GM19240 (cell line): ENCODE measurements around the gene MED13.
"Not testable (repeated sequence)": the region's sequence is repeated elsewhere in the genome, so short reads cannot be mapped to it uniquely, and the experiment has no call there.

ENCODE experiments used
- DNase-seq: peaks from one replicate; pipeline ENCODE4 v3.0.0; 2011; ENCODE audit warnings: low spot score; ENCODE audit not compliant: insufficient read length

The MED13 gene

DNA sequence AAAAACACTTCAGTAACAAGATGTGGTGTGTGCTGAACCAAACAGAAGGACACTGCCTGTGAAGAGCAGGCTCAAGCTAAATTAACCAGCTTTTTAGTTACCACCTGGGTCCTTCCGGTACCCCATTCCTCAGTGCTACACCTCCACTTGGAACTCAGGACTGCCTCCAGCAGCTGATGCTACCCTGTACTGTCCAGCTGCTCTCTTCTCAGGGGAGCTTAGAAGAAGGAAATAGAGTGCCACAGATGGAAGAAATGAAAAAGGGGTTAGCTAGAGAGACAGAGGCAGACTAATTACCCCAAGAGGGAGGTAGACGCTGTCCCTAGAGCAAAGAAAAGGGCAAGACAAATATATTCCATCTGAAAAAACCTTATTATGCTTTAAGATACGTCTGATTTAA is 5.7 kb downstream of the MED13 start:
- DNase-seq: no peak

DNA sequence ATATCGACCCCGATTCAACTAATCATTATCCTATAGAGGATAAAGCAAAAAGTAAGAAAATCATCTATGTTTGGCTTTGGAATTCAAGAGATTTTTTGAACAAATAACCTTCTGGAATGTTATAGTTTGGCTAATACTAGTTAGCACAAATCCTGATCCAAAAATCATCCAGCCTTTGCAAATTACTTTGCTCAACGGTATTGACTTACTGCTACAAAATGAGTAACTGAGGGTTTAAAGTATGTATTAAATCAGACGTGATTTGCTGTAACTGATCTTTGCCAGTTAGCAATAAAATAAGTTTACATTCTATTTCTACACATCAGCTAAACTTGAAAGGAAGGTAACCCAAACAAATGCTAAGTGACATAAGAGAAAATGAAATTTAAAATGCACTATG is 6.5 kb downstream of the MED13 start:
- DNase-seq: no peak

DNA sequence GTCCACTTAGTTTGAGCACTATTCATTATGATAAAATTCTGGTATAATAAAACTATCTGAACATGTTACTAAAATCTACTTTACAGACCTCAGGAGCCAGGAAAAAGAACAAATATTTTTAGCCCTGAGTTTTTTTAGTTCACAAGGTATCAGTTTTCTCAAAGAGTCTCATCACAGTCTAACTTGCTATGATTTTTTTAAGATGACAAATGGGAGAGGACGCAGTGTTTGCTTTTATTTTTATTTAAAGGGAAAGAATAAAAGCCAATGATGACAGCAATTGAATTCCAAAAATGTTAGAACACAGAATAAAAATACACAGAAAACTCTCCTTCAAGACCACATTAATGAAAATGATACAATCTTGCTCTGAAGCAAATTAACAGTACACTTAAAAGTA is 7.4 kb downstream of the MED13 start:
- no peak for DNase-seq

DNA sequence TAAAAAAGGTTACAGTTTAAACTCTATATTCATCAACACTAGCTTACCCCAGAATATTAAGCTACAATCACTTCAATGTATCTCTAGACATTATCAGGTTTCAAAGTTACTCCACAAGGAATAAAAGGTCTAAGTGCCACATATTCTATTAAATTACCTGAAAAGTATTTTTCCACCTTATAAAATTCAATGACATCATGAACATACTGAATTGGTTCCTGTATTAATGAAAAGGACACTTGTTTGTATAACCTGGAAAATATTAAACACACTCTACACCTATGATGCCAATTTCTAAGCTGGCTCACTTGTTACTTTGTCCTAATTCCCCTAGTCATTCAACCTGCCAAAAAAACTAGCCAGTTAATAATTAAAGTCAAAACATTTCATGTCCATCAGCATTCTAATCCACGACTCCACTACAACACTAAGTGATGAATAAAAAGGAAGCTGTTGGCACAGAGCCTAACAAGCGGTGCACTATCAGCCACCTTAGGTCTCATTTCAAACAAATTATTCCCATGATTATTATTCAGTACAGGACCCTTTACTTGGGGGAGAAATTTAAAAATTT is 12.2 kb downstream of the MED13 start:
- DNase-seq: no peak

DNA sequence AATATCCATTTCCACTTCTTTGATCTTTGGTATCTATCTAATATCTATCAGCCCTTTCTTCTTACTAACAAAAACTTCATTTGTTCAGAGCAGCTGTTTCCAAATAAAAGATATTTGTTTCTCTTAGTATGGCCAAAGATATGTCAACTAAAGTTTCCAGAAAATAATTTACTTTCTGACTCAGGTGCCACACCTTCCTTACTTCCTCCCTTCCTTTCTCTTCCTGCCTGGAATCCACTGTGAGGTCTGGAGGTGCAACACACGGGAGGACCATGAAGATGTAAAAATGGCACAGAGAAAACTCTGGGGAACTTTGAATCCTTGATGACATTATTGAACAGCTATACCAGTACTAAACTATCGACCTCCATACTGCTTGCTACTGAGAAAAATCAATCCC is 14.0 kb downstream of the MED13 start:
- DNase-seq: no peak

DNA sequence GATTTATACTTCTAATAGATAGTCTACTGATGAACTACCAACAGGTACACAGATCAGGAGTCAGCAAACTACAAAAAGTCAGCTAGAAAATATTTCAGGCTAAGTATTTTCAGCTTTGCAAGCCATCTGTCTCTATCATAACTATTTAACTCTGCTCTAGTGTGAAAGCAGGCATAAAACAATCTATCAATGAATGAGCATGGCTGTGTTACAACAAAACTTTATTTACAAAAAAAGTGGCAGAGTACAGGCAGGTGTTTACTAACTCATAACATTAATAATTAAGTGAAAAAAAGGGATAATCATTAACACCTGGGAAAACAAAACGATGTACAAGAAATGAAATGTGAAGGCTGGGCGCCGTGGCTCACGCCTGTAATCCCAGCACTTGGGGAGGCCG is 15.8 kb downstream of the MED13 start:
- DNase-seq: no peak

DNA sequence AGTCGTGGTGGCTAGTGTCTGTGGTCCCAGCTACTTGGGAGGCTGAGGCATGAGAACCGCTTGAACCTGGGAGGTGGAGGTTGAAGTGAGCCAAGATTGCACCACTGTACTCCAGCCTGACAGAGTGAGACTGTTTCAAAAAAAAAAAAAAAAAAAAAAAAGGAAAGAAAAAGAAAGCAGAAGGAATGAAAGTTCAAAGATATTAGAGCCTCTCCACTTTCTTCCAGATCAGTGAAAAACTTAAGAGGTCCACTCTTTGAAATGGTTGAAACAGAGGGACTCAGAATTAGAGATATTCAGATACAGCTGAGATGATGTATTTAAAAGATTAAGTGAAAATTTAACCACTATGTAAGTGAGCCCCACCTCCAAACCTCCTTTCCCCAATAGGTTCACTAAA is 16.8 kb downstream of the MED13 start:
- DNase-seq: no peak

DNA sequence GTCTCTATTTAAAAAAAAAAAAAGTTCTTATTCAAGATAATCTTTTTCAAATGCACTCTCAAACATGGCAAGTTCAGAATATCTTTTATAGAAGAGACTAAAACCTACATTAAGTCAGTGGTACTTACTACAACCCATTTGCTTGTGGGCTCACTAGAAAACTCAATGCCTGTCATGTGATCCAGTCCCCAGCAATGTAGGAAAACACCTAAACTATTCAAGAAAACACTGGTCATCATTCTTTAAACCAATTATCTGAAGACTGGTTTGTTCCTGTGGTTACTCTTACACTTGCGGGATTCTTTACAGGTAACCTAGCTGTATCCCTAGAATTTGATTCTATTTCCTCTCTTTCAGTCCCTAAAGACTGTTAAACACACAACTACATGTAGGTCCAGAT is 19.6 kb downstream of the MED13 start:
- no peak for DNase-seq

DNA sequence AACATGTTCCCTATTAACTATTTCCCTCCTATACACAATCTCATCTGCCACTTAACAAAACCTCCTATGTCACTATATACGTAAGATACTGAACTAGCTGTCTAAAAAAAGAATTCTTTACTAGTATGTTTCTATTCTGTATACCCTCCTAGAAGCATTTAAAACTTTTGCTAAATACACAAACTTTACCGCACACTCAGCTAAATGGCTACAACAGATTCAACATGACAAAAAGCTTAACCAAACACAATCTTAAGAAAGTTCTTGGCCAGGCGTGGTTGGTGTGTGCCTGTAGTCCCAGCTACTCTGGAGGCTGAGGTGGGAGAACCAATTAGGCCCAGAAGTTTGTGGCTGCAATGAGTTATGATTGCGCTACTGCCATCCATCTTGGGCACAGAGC is 20.0 kb downstream of the MED13 start:
- DNase-seq: no peak

DNA sequence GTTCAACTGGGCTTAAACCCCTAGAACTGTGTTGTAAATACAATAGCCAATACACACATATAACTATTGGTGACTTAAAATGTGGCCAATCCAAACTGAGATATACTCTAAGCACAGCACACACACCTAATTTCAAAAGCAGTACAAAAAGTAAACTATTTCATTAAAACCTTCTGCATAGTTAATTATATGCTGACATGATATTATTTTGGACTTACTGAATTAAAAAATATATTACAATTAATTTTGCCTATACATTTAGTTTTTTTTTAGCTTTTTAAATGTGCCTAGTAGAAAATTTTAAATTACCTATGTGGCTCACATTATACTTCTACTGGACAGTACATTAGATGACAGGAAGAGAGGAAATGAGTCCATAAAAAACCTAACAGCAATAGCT is 21.5 kb downstream of the MED13 start:
- no peak for DNase-seq

DNA sequence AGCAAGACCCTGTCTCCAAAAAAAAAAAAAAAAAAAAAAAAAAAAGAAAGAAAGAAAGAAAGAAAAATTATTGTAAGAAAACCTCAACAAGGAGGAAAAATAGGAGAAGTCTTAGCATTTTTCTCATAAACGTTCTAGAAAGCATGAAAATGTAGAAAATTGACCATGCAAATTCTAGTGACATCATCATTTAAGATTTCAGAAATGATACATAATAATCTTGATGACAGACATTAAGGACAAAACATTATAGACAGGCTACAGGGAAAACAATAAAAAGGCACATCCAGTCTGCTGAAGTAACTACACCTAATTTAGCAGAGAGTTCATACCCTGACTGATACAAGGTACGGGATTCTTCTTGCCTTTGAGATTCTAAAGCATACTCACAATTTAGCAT is 21.9 kb downstream of the MED13 start:
- DNase-seq: no peak

DNA sequence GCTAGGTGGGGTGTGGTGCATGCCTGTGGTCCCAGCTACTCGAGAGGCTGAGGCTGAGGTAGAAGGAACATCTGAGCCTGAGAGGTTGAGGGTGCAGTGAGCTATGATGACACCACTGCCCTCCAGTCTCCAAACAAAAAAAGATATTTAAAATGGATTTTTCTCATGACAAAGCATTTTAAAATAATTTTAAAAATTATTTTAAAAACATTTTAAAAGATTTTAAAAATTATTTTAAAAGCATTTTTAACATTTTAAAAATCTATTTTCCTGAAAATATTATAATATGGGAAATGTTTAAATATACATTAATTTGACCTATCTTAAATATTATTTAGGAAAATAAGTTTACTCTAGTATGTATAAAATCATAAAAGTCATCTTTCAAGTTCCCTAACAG is 26.8 kb downstream of the MED13 start:
- DNase-seq: no peak

DNA sequence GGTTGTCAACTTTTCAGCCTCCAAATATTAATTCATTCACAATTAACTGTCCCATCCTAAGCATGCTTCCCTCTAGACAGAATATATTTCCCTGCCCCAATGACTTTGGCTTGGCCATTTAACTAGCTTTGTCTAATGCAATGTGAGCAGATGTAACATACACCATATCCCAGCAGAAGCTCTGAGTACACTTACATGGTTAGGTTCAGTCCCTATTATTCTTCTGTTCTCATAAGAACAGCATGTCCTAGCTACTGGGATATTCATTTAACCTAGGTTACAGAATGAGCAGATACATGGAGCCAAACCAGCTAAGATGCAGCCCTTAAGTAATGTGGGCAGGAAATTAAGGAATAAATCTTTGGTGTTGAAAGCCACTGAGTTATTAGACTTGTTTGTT is 31.8 kb downstream of the MED13 start:
- no peak for DNase-seq

DNA sequence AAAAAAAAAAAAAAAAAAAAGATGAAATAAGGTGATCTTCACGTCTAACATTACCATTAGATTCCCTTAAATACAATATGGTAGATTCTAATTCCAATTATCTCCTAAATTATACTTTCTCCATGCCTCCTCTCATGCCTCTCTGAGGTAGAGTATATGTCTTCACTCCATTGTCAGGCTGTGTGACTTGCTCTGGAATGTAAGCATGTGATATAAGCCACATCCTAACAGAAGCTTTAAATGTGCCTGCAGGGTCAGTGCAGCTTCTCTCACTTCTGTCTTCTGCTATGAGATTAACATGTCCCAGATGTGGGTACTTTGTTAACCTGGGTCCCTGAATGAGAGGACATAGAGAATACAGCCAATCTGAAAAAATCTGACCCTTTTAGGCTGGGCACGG is 32.6 kb downstream of the MED13 start:
- no peak for DNase-seq

DNA sequence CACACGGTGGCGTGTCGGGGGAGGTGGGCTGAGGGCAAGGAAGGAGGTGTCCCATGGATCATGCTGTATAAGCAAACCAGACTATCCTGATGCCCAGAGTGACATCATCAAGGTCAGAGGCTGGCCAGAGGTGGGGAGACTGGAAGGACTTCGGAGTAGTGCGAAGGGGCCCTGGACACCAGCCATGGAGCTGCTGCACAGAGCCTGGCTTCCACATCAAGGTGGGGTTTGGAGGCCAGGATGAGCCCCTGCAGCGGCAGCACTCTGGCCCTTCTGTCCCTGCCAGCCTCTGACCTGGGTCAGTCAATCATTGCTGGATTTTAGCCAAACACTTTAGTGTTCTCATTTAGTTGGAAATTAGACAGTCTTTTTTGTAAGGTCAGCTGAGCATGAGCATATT is 34.8 kb downstream of the MED13 start:
- no peak for DNase-seq

DNA sequence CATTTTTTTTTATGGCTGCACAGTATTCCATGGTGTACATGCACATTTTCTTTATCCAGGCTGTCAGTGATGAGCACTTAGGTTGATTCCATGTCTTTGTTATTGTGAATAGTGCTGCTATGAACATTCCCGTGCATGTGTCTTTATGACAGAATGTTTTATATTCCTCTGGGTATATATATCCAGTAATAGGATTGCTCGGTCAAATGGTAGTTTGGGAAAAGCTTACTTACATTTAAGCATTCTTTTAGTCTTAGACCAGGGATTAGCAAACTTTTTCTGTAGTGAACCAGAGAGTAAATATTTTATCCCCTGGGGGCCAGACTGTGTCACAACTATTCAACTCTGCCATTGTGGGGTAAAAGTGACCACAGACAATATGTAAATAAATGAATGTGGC is 40.2 kb downstream of the MED13 start:
- no peak for DNase-seq

DNA sequence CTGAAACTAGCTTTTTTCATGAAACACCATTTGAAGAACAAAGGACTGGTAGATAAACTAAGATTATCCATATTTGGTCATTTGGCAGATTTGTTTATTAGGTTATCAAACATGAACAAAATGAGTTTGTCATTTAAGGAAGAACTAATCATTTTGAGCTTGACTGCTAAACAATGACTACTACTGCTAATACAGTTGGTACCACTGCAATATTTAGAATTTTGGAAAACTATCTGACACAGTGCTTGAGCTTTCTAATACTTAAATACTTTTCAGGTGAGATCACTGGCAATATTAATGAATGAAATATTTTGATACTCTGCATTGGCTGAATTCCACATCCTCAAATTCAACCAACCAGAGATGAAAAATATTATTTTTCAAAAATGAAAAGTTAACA is 47.2 kb downstream of the MED13 start:
- DNase-seq: no peak

DNA sequence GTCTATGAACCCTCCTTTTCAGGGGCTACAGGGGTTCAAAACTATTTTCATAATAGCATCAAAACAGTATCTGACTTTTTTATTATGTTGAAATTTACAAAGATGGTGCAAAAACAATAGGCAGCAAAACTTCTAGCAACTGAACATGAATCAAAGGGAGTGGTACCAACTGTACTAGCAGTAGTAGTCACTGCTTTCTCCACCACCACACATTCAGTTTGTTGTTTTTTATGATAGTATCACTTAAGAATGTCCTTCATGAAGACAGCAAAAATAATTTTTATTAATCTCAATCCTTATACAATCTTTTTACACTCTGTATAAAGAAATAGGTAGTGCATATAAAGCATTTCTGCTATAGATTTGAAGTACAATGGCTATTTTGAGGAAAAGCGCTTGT is 47.6 kb downstream of the MED13 start:
- DNase-seq: no peak

DNA sequence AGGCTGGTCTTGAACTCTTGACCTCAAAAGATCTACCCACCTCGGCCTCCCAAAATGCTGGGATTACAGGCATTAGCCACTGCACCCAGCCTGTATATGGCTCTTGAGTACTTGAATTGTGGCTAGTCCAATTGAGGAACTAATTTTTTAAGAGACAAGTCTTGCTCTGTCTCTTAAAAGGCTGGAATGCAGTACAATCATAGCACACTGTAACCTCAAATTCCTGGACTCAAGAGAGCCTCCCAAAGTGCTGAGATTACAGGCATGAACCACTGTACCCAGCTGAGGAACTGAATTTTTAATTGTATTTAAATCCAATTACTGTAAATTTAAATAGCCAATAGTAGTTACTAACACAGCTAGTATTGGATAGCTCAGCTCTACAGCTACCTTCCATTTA is 50.6 kb downstream of the MED13 start:
- no peak for DNase-seq

DNA sequence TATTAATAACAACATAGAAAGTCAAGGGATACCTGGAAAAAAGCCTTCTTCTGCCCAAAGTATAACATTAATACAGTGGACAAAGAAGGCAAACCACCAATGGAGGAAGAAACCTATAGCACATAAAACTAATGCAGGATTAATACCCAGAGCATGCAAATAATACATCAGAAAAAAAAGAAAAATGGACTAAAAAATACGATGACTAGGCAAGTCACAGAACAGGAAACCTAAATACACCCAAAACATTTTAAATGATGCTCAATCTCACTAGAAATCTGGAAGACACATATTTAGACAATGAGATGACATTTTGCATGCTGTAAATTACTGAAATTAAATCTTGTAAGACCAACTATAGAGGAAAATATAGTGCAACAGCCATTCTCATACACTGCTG is 55.9 kb downstream of the MED13 start:
- DNase-seq: no peak

DNA sequence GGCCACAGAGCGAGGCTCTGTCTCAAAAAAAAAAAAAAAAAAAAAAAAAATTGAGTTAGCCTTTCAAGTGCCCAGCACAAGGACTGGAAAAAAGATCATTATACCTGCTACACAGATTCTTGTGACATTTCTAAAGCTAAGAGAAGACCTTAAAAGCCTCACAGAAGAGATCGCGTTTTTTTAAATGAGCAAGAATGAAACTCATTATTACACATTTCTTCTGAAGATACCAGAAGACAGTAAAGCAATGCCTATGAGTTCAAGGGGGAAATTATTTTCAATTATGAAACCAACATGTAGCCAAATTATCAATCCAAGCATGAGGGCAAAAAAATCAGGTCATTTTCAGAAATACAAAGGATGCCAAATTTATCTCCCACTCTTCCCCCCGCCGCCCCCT is 56.8 kb downstream of the MED13 start:
- no peak for DNase-seq

DNA sequence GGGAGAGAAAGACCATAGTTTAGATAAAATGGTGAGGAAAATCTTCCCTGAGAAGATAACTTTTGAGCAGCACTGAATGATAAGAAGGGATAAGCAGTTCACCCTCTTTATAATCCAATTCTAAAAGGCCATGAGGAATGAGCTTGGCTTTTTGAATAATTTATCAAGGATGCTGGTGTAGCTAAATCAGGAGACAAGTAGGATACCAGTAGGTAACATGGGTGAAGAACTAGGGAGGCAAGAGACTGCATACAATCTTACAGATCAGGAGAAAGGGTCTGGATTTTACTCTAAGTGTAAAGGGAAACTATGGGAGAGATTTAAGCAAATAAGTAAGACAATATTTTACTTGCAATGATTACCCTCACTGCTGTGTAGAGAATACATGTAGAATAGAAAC is 60.7 kb downstream of the MED13 start:
- DNase-seq: no peak

DNA sequence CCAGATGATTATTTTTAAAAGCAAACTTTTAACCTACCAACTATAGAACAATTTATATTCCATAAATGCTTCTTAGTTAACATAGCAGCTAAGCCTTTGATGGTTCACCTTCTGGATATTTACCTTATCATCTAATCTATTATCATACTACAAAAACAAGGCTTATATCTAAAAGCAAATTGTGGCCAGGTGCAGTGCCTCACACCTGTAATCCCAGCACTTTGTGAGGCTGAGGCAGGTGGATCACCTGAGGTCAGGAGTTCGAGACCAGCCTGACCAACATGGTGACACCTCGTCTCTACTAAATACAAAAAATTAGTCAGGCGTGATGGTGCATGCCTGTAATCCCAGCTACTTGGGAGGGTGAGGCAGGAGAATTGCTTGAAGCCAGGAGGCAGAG is 61.9 kb downstream of the MED13 start:
- not testable (repeated sequence) for DNase-seq

DNA sequence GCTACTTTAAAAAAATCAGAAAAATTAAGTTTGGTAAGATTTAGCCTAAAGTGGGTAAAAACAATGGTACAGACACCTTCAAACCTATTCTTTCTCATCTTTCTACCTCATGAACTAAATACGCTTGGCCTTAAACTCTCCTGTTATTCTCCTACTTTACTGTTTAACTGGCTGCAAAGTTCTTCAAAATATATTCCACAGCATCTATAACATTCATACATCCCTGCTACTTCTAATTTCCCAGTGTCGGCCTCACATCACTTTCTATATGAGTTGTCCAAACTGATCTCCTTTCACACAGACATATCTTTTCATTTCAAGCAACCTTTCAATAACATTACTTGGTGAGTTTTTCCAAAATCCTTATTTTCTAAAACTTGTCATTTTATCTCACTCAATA is 64.0 kb downstream of the MED13 start:
- DNase-seq: no peak
